Endothelial cell (in vitro differentiated cells): ENCODE measurements around the gene C9orf152. TPM values are rescaled to one million over a fixed set of nuclear protein-coding genes. Genes with fewer than 3 reads are reported as not detected.

Experiments used
- DNase-seq: peaks from one replicate; pipeline ENCODE4 v3.0.0; 2021; ENCODE audit warnings: low spot score
- H3K27ac Mint-ChIP-seq: one replicate; pipeline ENCODE4 v1.8.0; 2021; ENCODE audit warnings: mixed read lengths, inconsistent platforms; ENCODE audit not compliant: unreplicated experiment
- H3K27me3 Mint-ChIP-seq: one replicate; pipeline ENCODE4 v1.8.0; 2021; ENCODE audit warnings: mild to moderate bottlenecking, moderate library complexity, mixed read lengths, inconsistent platforms; ENCODE audit not compliant: unreplicated experiment
- H3K36me3 Mint-ChIP-seq: one replicate; pipeline ENCODE4 v1.8.0; 2021; ENCODE audit warnings: mild to moderate bottlenecking, low read depth, mixed read lengths, inconsistent platforms; ENCODE audit not compliant: unreplicated experiment
- H3K4me1 Mint-ChIP-seq: one replicate; pipeline ENCODE4 v1.8.0; 2021; ENCODE audit warnings: mild to moderate bottlenecking, mixed read lengths, inconsistent platforms; ENCODE audit not compliant: unreplicated experiment
- H3K4me3 Mint-ChIP-seq: one replicate; pipeline ENCODE4 v1.8.0; 2021; ENCODE audit warnings: mild to moderate bottlenecking, mixed read lengths, inconsistent platforms; ENCODE audit not compliant: unreplicated experiment
- H3K9me3 Mint-ChIP-seq: one replicate; pipeline ENCODE4 v1.8.0; 2021; ENCODE audit warnings: mixed read lengths, inconsistent platforms; ENCODE audit not compliant: unreplicated experiment
- long read RNA-seq: library from polyadenylated mRNA; unstranded; transcript quantifications from one replicate; pipeline ENCODE4 v2.0.0, GENCODE V29; 2020; ENCODE audit not compliant: unreplicated experiment
- total RNA-seq: library from RNA; stranded (reverse); fragmentation: NEBNext Ultra II Directional; extraction: Animal tissue kit (Norgen Biotek cat#: 25700); gene quantifications from one replicate; pipeline ENCODE4 v1.2.1, GENCODE V29; 2021; ENCODE audit not compliant: unreplicated experiment
- TF ChIP-seq, protein P1 (sequence below): fragments of 200-600 bp; sonication (generic); IDR thresholded peaks from one replicate; pipeline ENCODE4 v1.5.0; 2021; ENCODE audit warnings: antibody characterized with exemption; ENCODE audit not compliant: unreplicated experiment

C9orf152 gene, protein sequence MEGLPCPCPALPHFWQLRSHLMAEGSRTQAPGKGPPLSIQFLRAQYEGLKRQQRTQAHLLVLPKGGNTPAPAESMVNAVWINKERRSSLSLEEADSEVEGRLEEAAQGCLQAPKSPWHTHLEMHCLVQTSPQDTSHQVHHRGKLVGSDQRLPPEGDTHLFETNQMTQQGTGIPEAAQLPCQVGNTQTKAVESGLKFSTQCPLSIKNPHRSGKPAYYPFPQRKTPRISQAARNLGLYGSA
- total RNA-seq: not detected
- long read RNA-seq: 0 reads

DNA sequence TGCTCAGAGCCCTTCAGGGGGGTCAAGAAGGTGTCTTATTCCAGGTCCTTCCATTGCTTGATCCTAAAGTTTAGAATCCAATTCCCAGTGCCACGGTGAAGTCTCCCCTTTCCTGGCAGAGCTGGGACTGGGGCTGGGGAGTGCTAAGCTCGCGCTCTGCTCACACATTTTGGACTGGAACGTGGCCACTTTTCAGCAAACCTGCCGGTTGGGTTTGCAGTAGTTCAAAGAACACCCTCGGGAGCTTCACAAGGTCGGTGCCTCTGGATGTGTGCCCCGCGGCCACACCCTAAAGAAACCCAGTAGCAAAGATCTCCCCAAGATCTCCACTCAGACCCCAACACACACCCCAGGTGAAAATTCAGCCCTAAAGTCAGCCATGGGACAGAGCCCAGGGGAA, at the start of gene C9orf152:
Gene C9orf152, minus strand, starts transcription at position 129 of the 400 bp plus-strand sequence. CDS start 580 bp downstream, outside the sequence.
- Mint-ChIP-seq H3K4me3 (peak within 1 kb of the TSS; percentile 9), H3K27me3 (peaks cover 6% of the 10 kb centered on the region), H3K4me1 (no peaks in the 10 kb centered on the region), H3K9me3 (no peaks in the 10 kb centered on the region), H3K36me3 (peaks cover 4% of the 10 kb centered on the region), H3K27ac (no peak within 1 kb of the TSS)
- no peak for DNase-seq
- TF ChIP-seq, protein P1, sequence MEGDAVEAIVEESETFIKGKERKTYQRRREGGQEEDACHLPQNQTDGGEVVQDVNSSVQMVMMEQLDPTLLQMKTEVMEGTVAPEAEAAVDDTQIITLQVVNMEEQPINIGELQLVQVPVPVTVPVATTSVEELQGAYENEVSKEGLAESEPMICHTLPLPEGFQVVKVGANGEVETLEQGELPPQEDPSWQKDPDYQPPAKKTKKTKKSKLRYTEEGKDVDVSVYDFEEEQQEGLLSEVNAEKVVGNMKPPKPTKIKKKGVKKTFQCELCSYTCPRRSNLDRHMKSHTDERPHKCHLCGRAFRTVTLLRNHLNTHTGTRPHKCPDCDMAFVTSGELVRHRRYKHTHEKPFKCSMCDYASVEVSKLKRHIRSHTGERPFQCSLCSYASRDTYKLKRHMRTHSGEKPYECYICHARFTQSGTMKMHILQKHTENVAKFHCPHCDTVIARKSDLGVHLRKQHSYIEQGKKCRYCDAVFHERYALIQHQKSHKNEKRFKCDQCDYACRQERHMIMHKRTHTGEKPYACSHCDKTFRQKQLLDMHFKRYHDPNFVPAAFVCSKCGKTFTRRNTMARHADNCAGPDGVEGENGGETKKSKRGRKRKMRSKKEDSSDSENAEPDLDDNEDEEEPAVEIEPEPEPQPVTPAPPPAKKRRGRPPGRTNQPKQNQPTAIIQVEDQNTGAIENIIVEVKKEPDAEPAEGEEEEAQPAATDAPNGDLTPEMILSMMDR: no peak

DNA sequence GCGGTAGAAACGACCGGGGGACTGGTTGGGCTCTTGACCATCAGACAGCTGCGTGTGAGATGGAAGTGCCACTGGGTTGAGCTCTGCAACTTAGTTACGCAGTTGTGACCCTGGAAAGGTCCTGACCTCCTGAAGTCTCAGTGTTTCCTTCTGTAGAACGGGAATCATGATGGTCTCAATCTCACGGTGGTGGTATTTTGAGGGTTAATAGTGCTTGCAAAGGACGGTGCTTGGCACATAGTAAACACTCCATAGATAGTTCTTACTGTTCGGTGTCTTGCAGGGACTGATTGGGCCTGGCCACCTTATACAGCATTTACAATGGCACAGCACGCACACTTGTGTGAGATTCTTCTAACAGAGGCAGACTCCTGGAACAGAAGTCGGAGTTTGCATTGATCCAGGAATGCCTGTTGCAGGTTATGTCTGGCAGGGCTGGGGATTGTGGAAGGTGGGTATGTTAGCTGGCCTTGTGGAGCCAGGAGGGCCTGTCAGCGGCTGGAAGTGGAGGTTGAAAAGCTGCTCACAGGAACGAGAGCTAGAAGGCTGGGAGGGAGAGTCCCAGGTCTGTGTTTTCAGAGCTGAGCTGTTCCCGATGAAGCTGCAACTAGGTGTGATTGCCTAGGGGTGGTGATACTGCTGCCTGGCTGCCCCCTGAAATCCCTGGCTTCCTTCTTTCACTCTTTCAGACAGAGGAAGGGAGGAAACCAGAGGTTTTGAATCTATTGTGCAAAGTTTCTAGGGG, 49.3 kb upstream of the C9orf152 start:
- Mint-ChIP-seq H3K4me1 (peaks cover 15% of the 10 kb centered on the region), H3K27ac (peak overlapping the region; percentile 95), H3K36me3 (peaks cover 10% of the 10 kb centered on the region), H3K9me3 (peaks cover 3% of the 10 kb centered on the region), H3K27me3 (peaks cover 6% of the 10 kb centered on the region), H3K4me3 (peak overlapping the region; percentile 99)
- TF ChIP-seq, protein P1: no peak
- peak; percentile 11 for DNase-seq

DNA sequence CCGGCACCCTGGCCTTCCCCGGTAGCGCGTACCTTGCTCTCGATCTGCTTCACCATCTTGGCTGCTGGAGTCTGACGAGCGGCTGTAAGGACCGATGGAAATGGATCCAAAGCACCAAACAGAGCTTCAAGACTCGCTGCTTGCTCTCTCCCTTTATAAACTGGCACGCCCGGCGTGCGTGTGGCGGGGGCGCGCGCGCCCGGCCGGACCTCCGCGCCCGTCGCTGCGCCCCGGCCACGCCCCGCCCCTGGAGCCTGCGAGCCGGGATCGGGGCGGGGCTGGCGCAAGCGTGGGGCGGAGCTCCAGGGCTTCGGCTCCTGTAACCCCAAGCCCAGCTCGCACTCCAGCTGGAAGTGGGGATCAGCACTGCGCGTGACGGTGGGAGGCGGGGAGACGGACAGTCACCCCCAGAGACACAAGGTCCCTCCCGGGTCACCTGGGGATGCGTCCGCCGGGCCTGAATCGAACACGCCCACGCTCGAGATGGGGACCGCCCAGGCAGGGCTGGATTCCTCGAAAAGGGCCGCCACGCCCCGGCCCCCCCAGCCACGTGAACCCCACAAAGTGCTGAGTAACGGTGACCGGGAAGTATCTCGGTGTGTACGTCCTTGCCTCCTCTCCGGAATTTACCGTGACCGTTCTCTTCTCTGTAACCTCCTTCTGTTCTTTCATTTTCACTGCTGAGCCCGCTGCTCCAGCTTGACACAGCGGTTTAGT, 48.6 kb upstream of the C9orf152 start, which contains the start of gene TXN:
Gene TXN, minus strand, starts transcription at position 128 of the 717 bp plus-strand sequence. Its CDS starts 72 bp downstream, at position 56.
- peaks cover 15% of the 10 kb centered on the region for H3K4me1 Mint-ChIP-seq
- H3K27me3 Mint-ChIP-seq: peaks cover 6% of the 10 kb centered on the region
- TF ChIP-seq, protein P1: no peak
- DNase-seq: peak; percentile 80
- peaks cover 3% of the 10 kb centered on the region for H3K9me3 Mint-ChIP-seq
- H3K27ac Mint-ChIP-seq: peak within 1 kb of the TSS; percentile 95
- H3K4me3 Mint-ChIP-seq: peak within 1 kb of the TSS; percentile 99
- H3K36me3 Mint-ChIP-seq: peaks cover 10% of the 10 kb centered on the region

DNA sequence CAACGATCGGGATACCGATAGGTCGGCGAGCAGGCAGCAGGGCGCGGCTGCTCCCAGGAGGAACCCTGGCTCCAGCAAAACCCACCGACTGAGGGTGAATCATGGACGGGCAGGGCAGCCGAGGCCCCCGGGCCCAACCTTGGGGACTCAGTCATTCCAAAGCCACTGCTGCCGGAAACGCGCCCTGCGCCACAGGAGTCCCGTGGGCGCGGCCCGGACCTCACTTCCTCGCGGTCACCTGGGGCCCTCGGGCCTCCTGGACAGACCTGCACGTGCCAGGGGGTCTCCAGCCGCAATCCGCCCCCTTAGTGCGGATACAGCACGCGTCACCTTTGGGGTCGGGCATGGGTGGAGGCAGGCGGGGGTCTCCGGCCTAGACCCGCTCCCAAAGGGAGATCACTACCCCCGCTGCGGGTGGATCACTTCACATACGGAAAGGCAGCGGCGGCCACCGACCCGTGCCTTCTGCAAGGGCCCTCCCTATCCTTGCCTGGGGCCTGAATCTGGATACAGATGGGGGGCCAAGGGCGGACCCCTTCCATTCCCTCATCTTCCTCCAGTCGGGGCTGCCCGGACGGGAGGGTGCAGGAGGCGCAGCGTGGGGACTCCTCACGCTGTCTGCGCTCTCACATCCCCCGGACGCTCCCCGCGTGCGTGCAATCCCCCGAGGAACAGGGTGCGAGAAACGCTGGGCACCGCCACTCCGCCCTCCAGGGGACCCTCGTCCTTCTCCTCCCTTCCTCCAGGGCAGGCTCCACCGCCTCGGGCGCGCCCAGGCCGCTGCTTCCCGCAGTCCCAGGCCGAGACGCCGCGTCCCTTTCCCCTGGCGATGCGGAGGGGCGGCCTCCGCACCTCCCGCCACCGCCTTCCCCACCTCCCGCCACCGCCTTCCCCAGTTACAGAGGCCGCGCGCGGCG, 47.8 kb upstream of the C9orf152 start:
- H3K27me3 Mint-ChIP-seq: peaks cover 6% of the 10 kb centered on the region
- peak; percentile 44 for DNase-seq
- H3K4me3 Mint-ChIP-seq: peak overlapping the region; percentile 99
- H3K9me3 Mint-ChIP-seq: peaks cover 3% of the 10 kb centered on the region
- peaks cover 15% of the 10 kb centered on the region for H3K4me1 Mint-ChIP-seq
- H3K27ac Mint-ChIP-seq: peak overlapping the region; percentile 50
- TF ChIP-seq, protein P1: no peak
- peaks cover 10% of the 10 kb centered on the region for H3K36me3 Mint-ChIP-seq
